Adrenal gland (tissue), 12 donors: ENCODE data around the gene SPTBN1. TPM values are rescaled to one million over a fixed set of nuclear protein-coding genes. Genes with fewer than 3 reads are reported as not detected.

Source experiments
- DNase-seq, 7 donors: peaks; one replicate each; pipeline ENCODE4 v3.0.0-alpha.2; 2019 to 2020
- H3K27ac ChIP-seq, 5 donors: fragments of 200-600 bp; sonication (generic) in 4 of 5; 1 replicate in 3 of 5; 2 replicates in 2 of 5; pipeline versions ENCODE4 v1.5.1 to v1.8.0; 2016 to 2020; ENCODE audit warnings: mild to moderate bottlenecking in 1 of 5
- H3K27me3 ChIP-seq: fragments of 200-600 bp; 2 replicates; pipeline ENCODE4 v1.8.0; 2021
- H3K36me3 ChIP-seq, 2 donors: fragments of 200-600 bp; replicated peaks in 1 of 2; 1 replicate in 1 of 2; 2 replicates in 1 of 2; pipeline versions ENCODE4 v1.5.1 to v1.8.0; 2018 to 2022
- H3K4me1 ChIP-seq, 2 donors: fragments of 200-600 bp; replicated peaks in 1 of 2; 1 replicate in 1 of 2; 2 replicates in 1 of 2; pipeline versions ENCODE4 v1.5.1 to v1.8.0; 2018 to 2021
- H3K4me3 ChIP-seq, 4 donors: fragments of 200-600 bp; sonication (generic) in 3 of 4; one replicate each; pipeline ENCODE4 v1.5.1; 2016 to 2018
- H3K9me3 ChIP-seq, 3 donors: fragments of 200-600 bp; sonication (generic) in 1 of 3; replicated peaks in 1 of 3; 1 replicate in 2 of 3; 2 replicates in 1 of 3; pipeline versions ENCODE4 v1.5.1 to v1.8.0; 2016 to 2021
- POLR2A ChIP-seq, 2 donors: fragments of 450-650 bp; IDR thresholded peaks; one replicate each; pipeline ENCODE4 v1.6.1; 2017; ENCODE audit warnings: antibody characterized with exemption in 2 of 2, mild to moderate bottlenecking in 2 of 2, moderate library complexity in 1 of 2
- WGBS, 4 donors: extraction: QIAGEN DNeasy Blood & Tissue Kit in 2 of 4; methylation state at CpG; one replicate each; pipeline versions ENCODE4 v1.1.5 to v1.1.7; 2013 to 2017; 5-methylcytosine and 5-hydroxymethylcytosine counted together
- intact Hi-C, 2 donors: fragments of 100-400 bp; cut with DNase I; formaldehyde crosslinking; loops; one replicate each; pipeline versions ENCODE4 v1.14.1 to v1.15.0; 2022 to 2023
- polyA plus RNA-seq, 3 donors: library from polyadenylated mRNA; stranded (reverse); fragments of 200-250 nt in 2 of 3; fragments of 350-450 nt in 1 of 3; fragmentation: Illumina TruSeq in 1 of 3; extraction: RNeasy Lipid Tissue Mini Kit (QIAGEN cat#74804) in 1 of 3; gene quantifications; one replicate each; pipeline ENCODE4 v1.2.3, GENCODE V29; 2013 to 2014
- total RNA-seq, 9 donors: library from RNA; depleted of rRNA in 4 of 9; stranded (reverse); fragments of >200 nt in 4 of 9; fragments of 120-200 nt in 1 of 9; fragmentation: NEBNext Ultra II Directional in 1 of 9; extraction: Animal tissue kit (Norgen Biotek cat#: 25700) in 1 of 9; gene quantifications; one replicate each; pipeline versions ENCODE4 v1.1.0 to v1.2.4, GENCODE V29; 2013 to 2023
- TF ChIP-seq, protein P1 (sequence below), 6 experiments: fragments of 450-650 bp in 4 of 6; fragments of 200-600 bp in 2 of 6; sonication (generic) in 1 of 6; IDR thresholded peaks; 1 replicate in 5 of 6; 2 replicates in 1 of 6; pipeline versions ENCODE4 v1.5.1 to v1.8.0; 2016 to 2021; ENCODE audit warnings: antibody characterized with exemption in 6 of 6, mild to moderate bottlenecking in 2 of 6, moderate library complexity in 1 of 6
- donor health status: healthy with polysubstance abuse.
- donor health status: Bipolar disorder and iron deficiency.
- donor health status: DM: yes; HTN: yes; CAD: no.
- donor health status: DM: no; HTN: no; CAD: no.
- donor health status: DM: no; HTN: no; CAD: no.
- donor health status: DM: yes; HTN: yes; CAD: no.

The SPTBN1 gene
- total and polyA plus RNA-seq, 12 donors: 72.9 to 653 (median 493) TPM

GRCh38 chr2:54543733-54544396, 87.7 kb downstream of the SPTBN1 start:
- peaks cover 10 to 18% of the 10 kb centered on the region in 2 donors for H3K4me1 ChIP-seq
- no peak for DNase-seq
- H3K27me3 ChIP-seq: no peaks in the 10 kb centered on the region
- H3K4me3 ChIP-seq: no peak overlapping the region
- H3K9me3 ChIP-seq: no peaks in the 10 kb centered on the region
- no peak overlapping the region for H3K27ac ChIP-seq
- H3K36me3 ChIP-seq: no peaks in the 10 kb centered on the region
- intact Hi-C loops: no loop called here
- 53 to 72% (median 70%) methylated on average over 3 of the region's 3 CpGs for WGBS, 4 donors
- no peak for TF ChIP-seq POLR2A (IDR thresholded peaks at IDR 0.05)
- TF ChIP-seq, protein P1, sequence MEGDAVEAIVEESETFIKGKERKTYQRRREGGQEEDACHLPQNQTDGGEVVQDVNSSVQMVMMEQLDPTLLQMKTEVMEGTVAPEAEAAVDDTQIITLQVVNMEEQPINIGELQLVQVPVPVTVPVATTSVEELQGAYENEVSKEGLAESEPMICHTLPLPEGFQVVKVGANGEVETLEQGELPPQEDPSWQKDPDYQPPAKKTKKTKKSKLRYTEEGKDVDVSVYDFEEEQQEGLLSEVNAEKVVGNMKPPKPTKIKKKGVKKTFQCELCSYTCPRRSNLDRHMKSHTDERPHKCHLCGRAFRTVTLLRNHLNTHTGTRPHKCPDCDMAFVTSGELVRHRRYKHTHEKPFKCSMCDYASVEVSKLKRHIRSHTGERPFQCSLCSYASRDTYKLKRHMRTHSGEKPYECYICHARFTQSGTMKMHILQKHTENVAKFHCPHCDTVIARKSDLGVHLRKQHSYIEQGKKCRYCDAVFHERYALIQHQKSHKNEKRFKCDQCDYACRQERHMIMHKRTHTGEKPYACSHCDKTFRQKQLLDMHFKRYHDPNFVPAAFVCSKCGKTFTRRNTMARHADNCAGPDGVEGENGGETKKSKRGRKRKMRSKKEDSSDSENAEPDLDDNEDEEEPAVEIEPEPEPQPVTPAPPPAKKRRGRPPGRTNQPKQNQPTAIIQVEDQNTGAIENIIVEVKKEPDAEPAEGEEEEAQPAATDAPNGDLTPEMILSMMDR (IDR thresholded peaks at IDR 0.05): no peak

GRCh38 chr2:54545702-54546450, 89.7 kb downstream of the SPTBN1 start:
- intact Hi-C loops: no loop called here
- no peak for DNase-seq
- peak overlapping the region in 3 of 5 donors; percentile 52 to 74 (median 69) for H3K27ac ChIP-seq

DNA sequence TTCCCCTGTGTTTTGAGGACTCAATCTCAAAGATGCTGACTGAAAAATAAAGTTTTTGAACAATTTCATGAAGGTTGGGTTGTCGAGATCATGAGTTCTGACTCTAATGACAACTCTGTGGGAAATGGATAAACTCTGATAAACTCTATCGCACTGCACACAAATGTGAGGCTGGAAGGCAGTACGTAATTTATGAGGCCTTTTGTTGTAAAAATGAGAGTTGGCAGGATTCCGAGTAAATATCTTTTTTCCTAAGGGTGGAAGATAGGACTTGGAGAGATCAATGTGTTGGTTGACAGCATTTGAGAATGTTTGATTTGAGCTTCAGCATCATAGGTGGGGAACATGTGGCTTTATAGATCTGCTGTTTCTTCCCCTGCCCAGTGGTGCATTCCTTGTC, 90.4 kb downstream of the SPTBN1 start:
- WGBS, 4 donors: 28 to 63% (median 53%) methylated on average over 4 of the region's 4 CpGs
- no peaks in the 10 kb centered on the region for H3K36me3 ChIP-seq
- no peak overlapping the region for H3K4me3 ChIP-seq
- H3K27ac ChIP-seq: peak overlapping the region in 1 of 5 donors; percentile 74
- H3K9me3 ChIP-seq: no peaks in the 10 kb centered on the region
- TF ChIP-seq, protein P1 (IDR thresholded peaks at IDR 0.05): no peak
- no peak for TF ChIP-seq POLR2A (IDR thresholded peaks at IDR 0.05)
- intact Hi-C loops: no loop called here
- no peak for DNase-seq
- no peaks in the 10 kb centered on the region for H3K27me3 ChIP-seq
- peaks cover 10 to 30% of the 10 kb centered on the region in 2 donors for H3K4me1 ChIP-seq

More at GRCh38 chr2:54545702-54546450, 89.7 kb downstream of the SPTBN1 start:
- Histone ChIP-seq H3K27me3 (no peaks in the 10 kb centered on the region), H3K4me3 (no peak overlapping the region), H3K36me3 (no peaks in the 10 kb centered on the region), H3K9me3 (no peaks in the 10 kb centered on the region), H3K4me1 (peaks cover 10 to 30% of the 10 kb centered on the region in 2 donors)
- TF ChIP-seq, protein P1 (IDR thresholded peaks at IDR 0.05): no peak
- TF ChIP-seq POLR2A (IDR thresholded peaks at IDR 0.05): peak in 1 of 2 donors; percentile 7
- WGBS, 4 donors: 49 to 55% (median 50%) methylated on average over 3 of the region's 3 CpGs

GRCh38 chr2:54546923-54547720, 91.0 kb downstream of the SPTBN1 start:
- Histone ChIP-seq H3K27me3 (no peaks in the 10 kb centered on the region), H3K27ac (no peak overlapping the region), H3K4me1 (peaks cover 10 to 30% of the 10 kb centered on the region in 2 donors), H3K4me3 (no peak overlapping the region), H3K9me3 (no peaks in the 10 kb centered on the region), H3K36me3 (no peaks in the 10 kb centered on the region)
- DNase-seq: no peak
- TF ChIP-seq, protein P1 (IDR thresholded peaks at IDR 0.05): no peak
- TF ChIP-seq POLR2A (IDR thresholded peaks at IDR 0.05): no peak
- 87 to 92% (median 89%) methylated on average over 5 of the region's 5 CpGs for WGBS, 4 donors
- intact Hi-C loops: no loop called here
